GM12864 (cell line): ENCODE data around the gene PLXNA2.

Experiments
- DNase-seq: peaks from one replicate; pipeline ENCODE4 v3.0.0-alpha.2; 2011; ENCODE audit warnings: low read depth
- H3K4me3 ChIP-seq: 2 replicates; pipeline ENCODE4 v1.5.1; 2011; ENCODE audit warnings: mild to moderate bottlenecking, low read depth, low read length, control low read depth
- CTCF ChIP-seq: IDR thresholded peaks from 2 replicates; pipeline ENCODE4 v1.5.1; 2011; ENCODE audit warnings: low read depth, mild to moderate bottlenecking, moderate library complexity, low read length, control low read depth, inconsistent platforms; ENCODE audit errors: missing control alignments

Gene PLXNA2

GRCh38 chr1:208100906-208101305 is 143.3 kb downstream of the PLXNA2 start:
- H3K4me3 ChIP-seq, result no peak overlapping the region
- no peak for DNase-seq
- TF ChIP-seq CTCF, result no peak

- no peak for TF ChIP-seq CTCF
- no peak overlapping the region for H3K4me3 ChIP-seq
- DNase-seq, result no peak
These were observed 144.1 kb downstream of the PLXNA2 start for GRCh38 chr1:208100106-208100505.

DNA sequence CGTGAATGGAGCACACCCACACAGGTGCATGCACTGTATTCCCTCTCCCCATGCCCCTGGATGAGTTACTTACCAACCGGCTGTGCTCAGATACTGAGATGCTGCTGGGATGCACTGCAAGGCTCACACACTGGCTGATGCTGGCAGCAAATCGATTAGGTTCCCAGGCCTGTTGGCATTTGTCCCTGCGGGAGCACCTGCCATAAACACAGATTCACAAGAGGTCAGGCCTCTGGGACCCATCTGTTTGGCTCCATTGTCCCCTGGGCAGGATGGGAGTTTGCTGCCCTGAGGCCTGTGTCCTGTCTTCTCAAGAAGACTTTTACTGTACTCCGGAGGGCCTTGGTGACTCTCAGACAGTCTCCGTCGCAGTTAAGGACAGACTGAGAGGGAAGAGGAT is 145.4 kb downstream of the PLXNA2 start:
- TF ChIP-seq CTCF, result no peak
- no peak overlapping the region for H3K4me3 ChIP-seq
- no peak for DNase-seq

- peak; percentile 88 for TF ChIP-seq CTCF
- no peak overlapping the region for H3K4me3 ChIP-seq
- DNase-seq, result peak; percentile 16
These were observed 150.1 kb downstream of the PLXNA2 start for GRCh38 chr1:208093754-208094719.

DNA sequence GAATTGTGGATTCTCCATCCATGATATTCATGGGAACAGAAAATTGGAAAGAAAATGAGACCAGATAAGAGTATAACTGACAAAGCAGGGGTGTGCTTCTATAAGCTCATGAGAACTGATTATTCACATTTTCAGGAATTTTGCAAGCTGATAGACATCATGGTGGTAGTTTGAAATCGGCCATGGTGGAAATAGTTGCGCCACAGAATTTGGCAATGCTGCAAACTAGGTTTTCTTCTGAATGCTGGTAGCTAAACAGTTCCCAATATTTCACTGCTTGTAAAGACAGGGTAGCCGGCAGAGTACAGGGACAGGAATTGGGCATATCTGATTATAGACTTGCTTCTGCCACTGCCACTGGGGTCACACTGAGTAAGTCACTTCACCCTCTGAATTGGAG is 151.1 kb downstream of the PLXNA2 start:
- no peak overlapping the region for H3K4me3 ChIP-seq
- no peak for TF ChIP-seq CTCF
- no peak for DNase-seq

- no peak for DNase-seq
- TF ChIP-seq CTCF, result no peak
- H3K4me3 ChIP-seq, result no peak overlapping the region
These were observed 153.5 kb downstream of the PLXNA2 start for GRCh38 chr1:208090388-208091301.
